Activated CD4-positive, alpha-beta T cell treated with anti-CD3 and anti-CD28 coated beads, Interleukin-2, amount 10 ng/mL, durations not matched to agents 24 days and 14 days (primary cell): ENCODE results near the gene TREML2. TPM values are rescaled to one million over a fixed set of nuclear protein-coding genes. Genes with fewer than 3 reads are reported as not detected.
"Not testable (repeated sequence)": the region's sequence is repeated elsewhere in the genome, so short reads cannot be mapped to it uniquely, and the experiment has no call there.

Experiments used
- DNase-seq: peaks from one replicate; pipeline ENCODE4 v3.0.0; 2022
- H3K27ac Mint-ChIP-seq: one replicate; pipeline ENCODE4 v1.8.0; 2022; ENCODE audit warnings: mild to moderate bottlenecking, mixed read lengths
- H3K27me3 Mint-ChIP-seq: one replicate; pipeline ENCODE4 v1.8.0; 2022; ENCODE audit warnings: mixed read lengths
- H3K36me3 Mint-ChIP-seq: one replicate; pipeline ENCODE4 v1.8.0; 2022; ENCODE audit warnings: low read depth, mild to moderate bottlenecking, mixed read lengths
- H3K4me1 Mint-ChIP-seq: one replicate; pipeline ENCODE4 v1.8.0; 2021; ENCODE audit warnings: mixed read lengths
- H3K4me3 Mint-ChIP-seq: one replicate; pipeline ENCODE4 v1.8.0; 2022; ENCODE audit warnings: mild to moderate bottlenecking, moderate library complexity, mixed read lengths
- H3K9me3 Mint-ChIP-seq: one replicate; pipeline ENCODE4 v1.8.0; 2021; ENCODE audit warnings: mixed read lengths
- intact Hi-C: fragments of 100-400 bp; cut with micrococcal nuclease; formaldehyde crosslinking; loops from one replicate; pipeline ENCODE4 v1.15.1; 2023
- total RNA-seq: library from RNA; stranded (reverse); gene quantifications from 2 replicates; pipeline ENCODE4 v1.2.3, GENCODE V29; 2022

TREML2 gene
- total RNA-seq, 1 donor from 2014 or later = 3.5 TPM

DNA sequence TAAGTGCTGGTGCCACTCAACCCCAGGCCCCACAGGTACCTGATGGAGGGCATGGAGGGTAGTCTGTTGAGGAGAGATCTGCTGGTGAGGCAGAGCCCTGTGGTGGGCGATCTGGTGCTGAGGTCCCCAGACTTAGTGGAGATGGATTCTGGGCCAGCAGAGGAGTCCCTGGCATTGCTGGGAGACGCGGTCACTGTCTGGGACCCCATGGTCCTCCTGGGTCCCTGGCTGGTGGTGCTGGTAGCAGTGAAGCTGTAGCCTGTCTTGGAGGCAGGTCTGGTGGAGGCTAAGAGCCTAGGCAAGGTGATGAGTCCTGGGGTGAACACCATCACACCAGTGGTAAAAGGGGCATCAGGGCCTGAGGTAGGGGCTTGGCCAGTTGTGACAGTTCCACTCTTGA lies 6.6 kb downstream of the TREML2 start:
- DNase-seq = no peak
- intact Hi-C loops = no loop called here
- H3K4me3 Mint-ChIP-seq = no peak overlapping the region
- H3K9me3 Mint-ChIP-seq = no peaks in the 10 kb centered on the region
- peaks cover 51% of the 10 kb centered on the region for H3K36me3 Mint-ChIP-seq
- H3K4me1 Mint-ChIP-seq = peaks cover 30% of the 10 kb centered on the region
- H3K27me3 Mint-ChIP-seq = no peaks in the 10 kb centered on the region
- H3K27ac Mint-ChIP-seq = no peak overlapping the region

DNA sequence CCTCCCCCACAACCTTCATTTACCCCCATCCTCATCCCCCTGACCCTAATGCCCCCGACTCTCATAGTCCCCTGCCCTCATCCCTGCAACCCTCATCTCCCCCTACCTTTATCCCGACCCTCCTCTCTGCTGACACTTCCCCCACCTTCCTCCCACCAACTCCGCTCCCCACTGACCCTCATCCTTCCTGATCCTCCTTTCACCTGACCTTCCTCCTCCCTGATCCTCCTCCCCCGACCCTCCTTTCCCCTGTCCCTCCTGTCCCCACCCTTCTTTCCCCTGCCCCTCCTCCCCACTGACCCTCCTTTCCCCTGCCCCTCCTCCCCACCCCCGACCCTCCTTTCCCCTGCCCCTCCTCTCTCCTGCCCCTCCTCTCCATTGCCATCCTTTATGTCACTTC lies 7.1 kb downstream of the TREML2 start:
- peaks cover 51% of the 10 kb centered on the region for H3K36me3 Mint-ChIP-seq
- intact Hi-C loops = no loop called here

DNA sequence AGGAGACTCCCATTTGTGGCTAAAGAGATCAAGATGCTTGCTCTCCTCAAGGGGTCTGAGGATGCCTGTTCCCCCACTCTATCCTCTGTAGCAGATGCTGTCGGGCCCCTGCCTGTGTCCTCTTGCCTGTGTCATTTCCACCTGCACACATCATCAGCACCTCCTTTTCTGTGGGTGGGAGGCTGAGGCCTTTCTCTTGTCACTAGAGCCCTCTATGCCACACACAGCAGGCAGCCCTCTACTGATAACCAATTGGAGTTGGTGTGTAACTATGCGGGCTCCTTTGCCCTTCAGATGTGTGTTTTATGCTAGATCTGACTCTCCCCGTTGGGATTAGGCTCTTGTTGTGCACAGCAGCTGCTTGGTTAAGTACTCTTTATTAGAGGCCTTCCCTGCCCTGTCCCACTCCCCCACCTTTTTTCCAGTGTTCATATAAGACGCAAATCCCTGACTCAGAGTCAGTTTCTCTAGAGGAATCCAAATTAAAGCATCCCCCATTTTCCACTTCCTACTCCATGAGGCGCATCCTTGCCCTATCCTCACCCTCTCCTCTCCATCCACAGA lies 7.7 kb downstream of the TREML2 start:
- Mint-ChIP-seq H3K4me1 (peaks cover 31% of the 10 kb centered on the region), H3K36me3 (peaks cover 50% of the 10 kb centered on the region), H3K27ac (no peak overlapping the region), H3K27me3 (no peaks in the 10 kb centered on the region), H3K4me3 (no peak overlapping the region), H3K9me3 (no peaks in the 10 kb centered on the region)
- intact Hi-C loops = no loop called here
- no peak for DNase-seq

More for the DNA sequence above, 7.1 kb downstream of the TREML2 start:
- peaks cover 27% of the 10 kb centered on the region for H3K4me1 Mint-ChIP-seq
- H3K9me3 Mint-ChIP-seq = no peaks in the 10 kb centered on the region
- H3K27ac Mint-ChIP-seq = no peak overlapping the region
- H3K27me3 Mint-ChIP-seq = no peaks in the 10 kb centered on the region
- no peak for DNase-seq
- H3K4me3 Mint-ChIP-seq = no peak overlapping the region

DNA sequence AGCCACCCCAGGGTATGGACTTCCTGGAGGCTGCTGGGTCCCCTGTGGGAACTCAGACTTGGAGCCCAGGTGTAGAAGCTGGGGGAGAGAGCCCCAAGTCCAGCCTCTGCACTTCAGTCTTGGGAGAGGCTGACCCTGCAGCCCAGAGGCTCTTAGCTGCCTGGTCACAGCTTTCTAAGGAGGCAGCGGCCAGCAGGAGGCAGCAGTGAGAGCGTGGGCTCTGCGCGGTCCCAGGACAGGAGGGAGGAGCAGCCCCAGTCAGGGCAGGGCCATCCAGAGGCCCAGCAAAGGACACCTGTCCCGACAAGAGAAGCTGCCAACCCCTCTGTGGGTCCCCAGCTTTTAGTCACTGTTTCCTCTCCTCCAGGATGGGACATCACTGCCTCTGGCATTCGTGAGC lies 9.4 kb downstream of the TREML2 start:
- peaks cover 40% of the 10 kb centered on the region for H3K36me3 Mint-ChIP-seq
- DNase-seq = peak; percentile 75

DNA sequence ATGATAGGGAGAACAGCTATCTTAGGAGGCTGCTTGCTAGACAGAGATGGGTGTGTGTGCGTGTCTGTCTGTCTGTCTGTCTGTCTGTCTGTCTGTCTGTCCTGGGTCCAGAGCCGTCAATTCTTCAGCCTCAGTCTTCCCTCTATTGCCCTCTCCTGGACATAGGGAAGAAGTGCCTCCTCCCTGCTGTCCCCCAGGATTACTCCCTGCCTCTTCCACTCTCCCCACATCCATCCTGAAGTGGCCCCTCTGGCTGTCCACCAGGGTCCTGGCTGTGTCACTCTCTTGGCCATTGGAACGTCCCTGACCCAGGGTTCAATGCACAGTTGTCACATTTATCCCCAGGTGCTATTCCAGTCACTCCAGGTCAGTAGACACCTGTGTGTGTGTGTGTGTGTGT lies 10.2 kb downstream of the TREML2 start:
- DNase-seq = peak; percentile 32
- peaks cover 37% of the 10 kb centered on the region for H3K36me3 Mint-ChIP-seq
- H3K9me3 Mint-ChIP-seq = no peaks in the 10 kb centered on the region
- H3K4me3 Mint-ChIP-seq = no peak overlapping the region
- H3K27ac Mint-ChIP-seq = no peak overlapping the region
- H3K4me1 Mint-ChIP-seq = peaks cover 34% of the 10 kb centered on the region
- intact Hi-C loops = no loop called here
- H3K27me3 Mint-ChIP-seq = no peaks in the 10 kb centered on the region

More for the DNA sequence above, 9.4 kb downstream of the TREML2 start:
- Mint-ChIP-seq H3K27me3 (no peaks in the 10 kb centered on the region), H3K4me1 (peaks cover 29% of the 10 kb centered on the region), H3K9me3 (no peaks in the 10 kb centered on the region), H3K27ac (peak overlapping the region; percentile 10), H3K4me3 (no peak overlapping the region)
- intact Hi-C loops = no loop called here

DNA sequence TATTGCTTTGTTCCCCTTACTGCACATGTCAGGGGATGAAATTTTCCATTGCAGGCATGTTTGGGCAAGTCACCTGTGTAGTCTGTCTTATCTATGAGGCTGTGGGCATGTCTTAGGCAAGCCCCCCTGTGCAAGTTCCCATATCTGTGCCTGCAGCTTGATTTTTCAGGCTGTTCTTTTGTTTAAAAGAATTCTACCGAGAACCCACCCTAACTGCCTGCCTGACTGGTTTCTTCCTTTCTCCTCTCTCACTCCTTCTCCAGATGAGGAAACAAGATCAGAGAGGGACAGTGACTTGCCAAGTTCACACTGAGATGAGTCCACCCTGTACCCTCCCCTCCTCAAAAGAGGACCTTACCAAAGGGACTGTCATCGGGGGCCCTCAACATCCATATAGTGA lies 11.0 kb downstream of the TREML2 start:
- no peaks in the 10 kb centered on the region for H3K27me3 Mint-ChIP-seq
- H3K4me1 Mint-ChIP-seq = peaks cover 36% of the 10 kb centered on the region
- intact Hi-C loops = no loop called here
- peak; percentile 48 for DNase-seq
- no peaks in the 10 kb centered on the region for H3K9me3 Mint-ChIP-seq
- H3K27ac Mint-ChIP-seq = no peak overlapping the region
- H3K36me3 Mint-ChIP-seq = peaks cover 31% of the 10 kb centered on the region
- no peak overlapping the region for H3K4me3 Mint-ChIP-seq

DNA sequence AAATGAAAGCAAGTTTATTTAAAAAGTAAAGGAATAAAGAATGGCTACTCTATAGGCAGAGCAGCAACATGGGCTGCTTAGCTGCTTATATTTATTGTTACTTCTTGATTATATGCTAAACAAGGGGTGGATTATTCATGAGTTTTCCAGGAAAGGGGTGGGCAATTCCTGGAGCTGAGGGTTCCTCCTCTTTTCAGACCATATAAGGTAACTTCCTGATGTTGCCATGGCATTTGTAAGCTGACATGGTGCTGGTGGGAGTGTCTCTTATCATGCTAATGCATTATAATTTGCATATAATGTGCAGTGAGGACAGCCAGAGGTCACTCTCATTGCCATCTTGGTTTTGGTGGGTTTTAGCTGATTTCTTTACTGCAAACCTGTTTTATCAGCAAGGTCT lies 11.9 kb downstream of the TREML2 start:
- peaks cover 22% of the 10 kb centered on the region for H3K36me3 Mint-ChIP-seq
- H3K27ac Mint-ChIP-seq, intact Hi-C loops, H3K27me3 Mint-ChIP-seq, H3K4me3 Mint-ChIP-seq, H3K9me3 Mint-ChIP-seq: not testable (repeated sequence)
- peak; percentile 61 for DNase-seq
- H3K4me1 Mint-ChIP-seq = peaks cover 31% of the 10 kb centered on the region

DNA sequence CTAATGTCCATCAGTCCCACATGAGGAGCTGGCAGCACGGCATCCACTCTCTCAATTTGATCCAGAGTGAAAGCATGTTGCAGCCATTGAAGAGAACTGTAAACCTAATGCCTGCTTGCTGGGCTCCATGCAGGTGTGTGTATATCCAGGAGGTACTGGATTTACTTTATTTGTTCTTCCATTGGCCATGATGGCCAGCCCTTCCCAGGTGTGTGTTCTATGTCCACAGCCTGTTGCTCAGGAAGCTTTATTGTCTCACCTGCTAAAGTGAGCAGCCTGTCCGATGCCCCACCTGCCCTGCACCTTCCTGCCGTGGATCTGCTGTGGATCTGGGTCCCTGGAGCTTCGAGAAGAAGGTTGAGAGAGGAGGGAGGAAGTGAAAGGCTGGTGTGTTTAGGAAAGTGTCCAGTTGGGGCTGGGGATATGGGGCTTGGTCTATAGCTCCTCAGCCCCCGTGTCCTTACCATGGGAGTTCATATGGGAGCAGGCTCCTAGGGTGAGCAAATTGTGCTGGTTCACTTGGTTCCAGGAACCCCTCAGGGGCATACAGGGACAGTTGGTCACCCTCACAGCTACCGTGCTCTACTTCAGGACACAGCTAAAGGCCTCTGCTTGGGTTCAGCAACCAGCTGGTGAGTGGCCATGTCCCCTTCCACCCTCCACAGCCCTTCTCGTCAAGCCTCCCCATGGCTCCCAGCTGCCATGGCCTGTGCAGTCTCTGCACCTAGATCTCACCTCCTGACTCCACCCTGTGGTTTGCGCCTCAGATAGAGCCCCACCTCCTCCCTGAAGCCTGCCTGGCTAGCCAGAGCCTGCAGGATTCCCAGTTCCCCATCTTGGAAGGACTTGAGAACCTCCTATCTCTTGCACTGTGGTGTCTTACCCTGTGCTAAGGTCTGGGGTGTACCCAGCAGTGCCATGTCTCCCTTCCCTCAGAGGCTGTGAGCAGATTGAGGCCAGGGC lies 12.7 kb downstream of the TREML2 start:
- peak; percentile 54 for DNase-seq
- Mint-ChIP-seq H3K9me3 (no peaks in the 10 kb centered on the region), H3K27ac (no peak overlapping the region), H3K4me3 (no peak overlapping the region), H3K27me3 (no peaks in the 10 kb centered on the region), H3K36me3 (peaks cover 18% of the 10 kb centered on the region), H3K4me1 (peaks cover 28% of the 10 kb centered on the region)
- intact Hi-C loops = no loop called here

DNA sequence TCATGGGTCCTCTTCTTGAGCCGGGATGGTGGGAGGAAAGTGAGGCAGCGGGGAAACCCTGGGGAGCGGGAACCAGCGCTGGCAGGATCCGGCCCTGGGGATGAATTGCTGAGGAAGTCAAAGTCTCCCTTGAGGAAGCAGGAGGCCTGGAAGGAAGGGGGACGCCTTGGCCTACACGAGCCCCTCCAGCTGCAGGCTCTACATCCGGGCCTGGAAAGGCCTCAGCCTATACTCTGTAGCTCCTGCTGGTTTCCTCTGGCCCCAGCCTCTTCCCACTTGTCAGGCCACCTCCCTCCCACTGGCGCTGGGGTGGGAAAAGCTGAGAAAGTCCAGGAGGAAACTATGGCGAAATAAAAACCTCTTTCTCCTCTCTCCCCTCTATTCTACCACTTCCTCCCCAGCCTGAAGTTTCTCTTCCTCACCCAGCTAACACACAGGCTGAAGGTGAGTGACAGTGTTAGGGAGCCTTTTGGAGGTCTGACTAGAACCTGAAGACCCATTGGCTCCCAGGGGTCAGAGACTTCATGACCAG lies 14.9 kb downstream of the TREML2 start:
- Mint-ChIP-seq H3K4me3 (no peak overlapping the region), H3K9me3 (no peaks in the 10 kb centered on the region), H3K36me3 (peaks cover 14% of the 10 kb centered on the region), H3K27ac (no peak overlapping the region), H3K27me3 (peaks cover 2% of the 10 kb centered on the region), H3K4me1 (peaks cover 39% of the 10 kb centered on the region)
- DNase-seq = no peak
- intact Hi-C loops = no loop called here

DNA sequence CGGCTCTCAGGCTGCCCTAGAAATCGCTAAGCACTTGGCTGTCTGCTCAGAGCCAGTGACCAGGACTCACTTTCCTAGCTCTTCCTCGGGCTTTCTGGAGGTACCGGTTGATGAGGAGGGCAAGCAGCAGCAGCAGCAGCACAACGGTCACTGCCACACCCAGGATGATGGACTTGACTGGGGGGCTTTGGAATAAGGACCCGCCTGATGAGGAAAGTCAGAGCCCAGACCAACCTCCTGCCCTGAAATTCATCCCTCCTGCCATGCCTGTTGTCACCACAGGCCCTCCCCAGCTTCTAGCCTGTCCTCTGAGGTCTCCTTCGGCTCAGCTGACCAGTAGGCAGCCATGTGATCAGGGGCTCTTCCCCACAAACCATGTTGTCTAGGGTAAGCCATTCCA lies 16.2 kb downstream of the TREML2 start:
- DNase-seq = no peak
- intact Hi-C loops = loop anchor here (5.0 kb wide), 1 partner anchor 112 kb away; the partner anchor contains the start of genes NFYA and OARD1
- H3K4me3 Mint-ChIP-seq = no peak overlapping the region
- H3K27ac Mint-ChIP-seq = no peak overlapping the region
- H3K4me1 Mint-ChIP-seq = peaks cover 39% of the 10 kb centered on the region
- no peaks in the 10 kb centered on the region for H3K9me3 Mint-ChIP-seq
- H3K27me3 Mint-ChIP-seq = peaks cover 2% of the 10 kb centered on the region
- peaks cover 4% of the 10 kb centered on the region for H3K36me3 Mint-ChIP-seq

DNA sequence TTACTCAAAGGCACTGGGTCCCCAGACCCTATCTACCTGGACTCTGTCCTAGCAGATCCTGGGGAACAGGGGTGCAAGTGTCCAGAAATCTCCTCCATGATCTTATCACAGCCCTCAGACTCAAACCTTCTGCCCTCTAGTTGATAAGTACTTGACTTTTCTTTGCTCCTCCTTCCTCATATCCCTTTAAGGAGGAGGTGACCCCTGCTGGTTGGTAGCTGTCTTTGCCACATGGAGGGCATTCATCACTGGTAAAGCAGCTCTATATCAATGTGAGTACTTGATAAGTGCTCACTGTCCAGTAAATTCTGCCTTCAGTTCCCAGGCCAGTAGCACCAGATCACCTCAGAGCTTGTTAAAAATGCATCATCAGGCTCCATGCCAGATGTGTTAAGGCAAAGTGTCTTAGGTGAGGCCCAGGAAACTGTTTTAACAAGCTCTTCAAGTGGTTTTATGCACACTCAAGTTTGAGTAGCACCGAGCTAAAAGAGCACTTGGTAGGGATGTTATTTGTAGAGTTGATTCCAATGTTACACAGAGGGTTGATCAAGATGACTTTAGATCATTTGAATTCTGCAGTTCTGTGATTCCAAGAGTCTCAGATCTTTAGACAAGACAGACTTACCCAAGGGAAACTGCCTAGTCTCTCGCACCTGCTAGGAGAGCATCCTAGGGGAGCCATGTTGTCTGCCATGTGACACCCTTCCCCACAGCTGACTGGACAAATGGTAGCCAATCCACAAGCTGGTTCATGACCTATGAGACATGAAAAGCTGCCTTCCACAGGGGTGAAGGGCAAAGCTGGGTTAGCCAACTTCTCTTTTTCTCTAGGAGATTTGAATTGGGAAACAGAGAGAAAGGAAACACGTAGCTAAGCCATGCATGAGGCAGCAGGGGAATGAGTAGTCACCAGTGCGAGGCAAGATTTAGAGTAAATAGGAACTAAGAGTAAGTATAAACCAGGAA lies 18.6 kb downstream of the TREML2 start:
- H3K9me3 Mint-ChIP-seq = no peaks in the 10 kb centered on the region
- H3K36me3 Mint-ChIP-seq = no peaks in the 10 kb centered on the region
- peak; percentile 87 for DNase-seq
- H3K4me1 Mint-ChIP-seq = peaks cover 28% of the 10 kb centered on the region
- no peak overlapping the region for H3K4me3 Mint-ChIP-seq
- peaks cover 5% of the 10 kb centered on the region for H3K27me3 Mint-ChIP-seq
- intact Hi-C loops = loop anchor here (2.0 to 5.0 kb wide), 2 partner anchors 90 to 110 kb away; partner anchors contain the start of genes NFYA and OARD1
- no peak overlapping the region for H3K27ac Mint-ChIP-seq

DNA sequence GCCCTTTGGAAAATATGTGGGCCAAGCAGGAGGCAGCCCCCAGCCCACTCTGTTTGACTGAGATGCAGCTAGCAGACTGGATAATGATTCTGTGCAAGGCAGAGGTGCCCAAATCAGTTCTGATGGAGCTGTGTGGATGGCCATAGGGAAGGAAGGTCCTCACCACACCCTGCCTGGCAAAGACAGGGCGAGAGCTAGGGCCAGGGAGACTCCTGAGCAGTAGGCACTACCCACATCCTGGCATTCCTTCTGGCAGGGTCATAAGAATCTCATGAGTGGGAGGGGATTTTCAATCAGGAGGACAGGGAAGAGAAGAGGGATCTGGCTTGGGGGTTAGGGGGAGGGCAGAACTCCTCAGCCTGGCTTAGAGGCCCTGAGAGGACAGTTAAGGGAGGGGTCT lies 19.4 kb downstream of the TREML2 start:
- Mint-ChIP-seq H3K27me3 (peaks cover 9% of the 10 kb centered on the region), H3K36me3 (no peaks in the 10 kb centered on the region), H3K9me3 (no peaks in the 10 kb centered on the region), H3K4me3 (no peak overlapping the region), H3K27ac (no peak overlapping the region), H3K4me1 (peaks cover 23% of the 10 kb centered on the region)
- intact Hi-C loops = loop anchor here (5.0 kb wide), 1 partner anchor 109 kb away; the partner anchor contains the start of genes NFYA and OARD1
- DNase-seq = no peak

DNA sequence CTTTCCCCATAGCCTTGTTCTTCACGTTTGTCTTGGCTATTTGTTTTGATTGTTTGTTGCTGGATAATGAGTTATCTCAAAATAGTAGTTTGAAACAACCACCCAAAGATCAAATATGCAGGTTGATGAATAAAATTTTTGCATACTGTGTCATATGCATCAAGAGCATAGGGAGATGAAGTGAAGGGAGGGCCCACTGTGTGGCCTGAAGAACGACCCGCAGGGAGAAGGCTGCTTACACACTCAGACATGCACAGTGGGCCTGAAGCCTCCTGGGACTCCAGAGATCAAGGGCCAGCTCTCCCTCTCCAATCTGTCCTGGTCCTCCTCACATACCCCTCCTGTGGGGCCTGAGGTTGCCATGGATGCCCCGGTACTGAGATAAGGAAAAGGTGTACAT lies 21.8 kb downstream of the TREML2 start:
- H3K27ac Mint-ChIP-seq = no peak overlapping the region

More for the DNA sequence above, 21.8 kb downstream of the TREML2 start:
- Mint-ChIP-seq H3K27me3 (peaks cover 21% of the 10 kb centered on the region), H3K9me3 (no peaks in the 10 kb centered on the region), H3K36me3 (no peaks in the 10 kb centered on the region), H3K4me3 (no peak overlapping the region), H3K4me1 (peaks cover 10% of the 10 kb centered on the region)
- intact Hi-C loops = no loop called here
- DNase-seq = no peak
